KG1 (cell line): ENCODE measurements around the gene GSDMA.

Source experiments
- DNase-seq: peaks from one replicate; lab custom pipeline; 2025; lab: John Stamatoyannopoulos, UW

The GSDMA gene

GRCh38 chr17:39962642-39963220 lies at the start of gene GSDMA:
GSDMA (plus strand) TSS chr17:39963004; CDS start chr17:39965688, 2,684 bp downstream.
- no peak for DNase-seq

- no peak for DNase-seq
Measured at GRCh38 chr17:39913989-39914388, 48.8 kb upstream of the GSDMA start.

- DNase-seq: no peak
Measured at GRCh38 chr17:39915559-39915958, 47.2 kb upstream of the GSDMA start.

GRCh38 chr17:39916918-39917317 lies 45.9 kb upstream of the GSDMA start:
- no peak for DNase-seq

- no peak for DNase-seq
Measured at GRCh38 chr17:39919087-39919683, 43.6 kb upstream of the GSDMA start.

- no peak for DNase-seq
Measured at GRCh38 chr17:39920218-39921210, 42.3 kb upstream of the GSDMA start.

- no peak for DNase-seq
Measured at GRCh38 chr17:39921323-39921722, 41.5 kb upstream of the GSDMA start.

GRCh38 chr17:39922006-39922405 lies 40.8 kb upstream of the GSDMA start:
- no peak for DNase-seq

- DNase-seq: no peak
Measured at GRCh38 chr17:39923230-39923629, 39.6 kb upstream of the GSDMA start.

- no peak for DNase-seq
Measured at GRCh38 chr17:39923836-39924690, 38.7 kb upstream of the GSDMA start.

- DNase-seq: no peak
Measured at GRCh38 chr17:39924691-39925055, 38.1 kb upstream of the GSDMA start.

GRCh38 chr17:39925282-39926134 lies 37.3 kb upstream of the GSDMA start:
- no peak for DNase-seq

- no peak for DNase-seq
Measured at GRCh38 chr17:39926135-39926587, 36.6 kb upstream of the GSDMA start.

GRCh38 chr17:39926588-39927100 lies 36.2 kb upstream of the GSDMA start:
- DNase-seq: no peak

- DNase-seq: peak; percentile 86
Measured at GRCh38 chr17:39927101-39927928, 35.5 kb upstream of the GSDMA start, which contains the start of the genes LRRC3C and ORMDL3. LRRC3C (plus strand) TSS chr17:39927732; CDS start chr17:39941524, 13,792 bp downstream. ORMDL3 (minus strand) TSS chr17:39927601; CDS start chr17:39924203, 3,398 bp downstream.

GRCh38 chr17:39927929-39928857 lies 34.6 kb upstream of the GSDMA start:
- no peak for DNase-seq

- DNase-seq: no peak
Measured at GRCh38 chr17:39928858-39929645, 33.8 kb upstream of the GSDMA start.
